ENCODE measurements around the gene IKZF3. TPM values are rescaled to one million over a fixed set of nuclear protein-coding genes. Genes with fewer than 3 reads are reported as not detected.
A peak's percentile ranks its signal among the peaks of the same experiment; 100 is the strongest.

The IKZF3 gene
- total RNA-seq, 1 donor from 2014 or later: 0.67 TPM

- no peak for DNase-seq (ENCODE audit: low spot score in 2 of 2, unreplicated experiment in 2 of 2)
- H3K36me3 Mint-ChIP-seq: no peaks in the 10 kb centered on the region
- H3K4me3 Mint-ChIP-seq: no peak overlapping the region
- H3K27me3 Mint-ChIP-seq (ENCODE audit: low read depth): peaks cover 2% of the 10 kb centered on the region
- H3K4me1 Mint-ChIP-seq: peaks cover 9% of the 10 kb centered on the region
- no peak for TF ChIP-seq CTCF (IDR thresholded peaks at IDR 0.05; ENCODE audit: unreplicated experiment)
- H3K9me3 Mint-ChIP-seq: no peaks in the 10 kb centered on the region
- no peak overlapping the region for H3K27ac Mint-ChIP-seq
These were observed 71.4 kb downstream of the IKZF3 start for GRCh38 chr17:39792526-39793221.

GRCh38 chr17:39791111-39791992 lies 72.8 kb downstream of the IKZF3 start:
- Mint-ChIP-seq H3K4me1 (peaks cover 11% of the 10 kb centered on the region), H3K27me3 (ENCODE audit: low read depth) (peaks cover 2% of the 10 kb centered on the region), H3K36me3 (no peaks in the 10 kb centered on the region), H3K4me3 (no peak overlapping the region), H3K27ac (peak overlapping the region; percentile 59), H3K9me3 (no peaks in the 10 kb centered on the region)
- no peak for TF ChIP-seq CTCF (IDR thresholded peaks at IDR 0.05; ENCODE audit: unreplicated experiment)
- DNase-seq (ENCODE audit: low spot score in 2 of 2, unreplicated experiment in 2 of 2): no peak

- DNase-seq (ENCODE audit: low spot score in 2 of 2, unreplicated experiment in 2 of 2): no peak
- H3K36me3 Mint-ChIP-seq: no peaks in the 10 kb centered on the region
- no peak for TF ChIP-seq CTCF (IDR thresholded peaks at IDR 0.05; ENCODE audit: unreplicated experiment)
- peaks cover 14% of the 10 kb centered on the region for H3K4me1 Mint-ChIP-seq
- no peak overlapping the region for H3K4me3 Mint-ChIP-seq
- no peak overlapping the region for H3K27ac Mint-ChIP-seq
- peaks cover 4% of the 10 kb centered on the region for H3K27me3 Mint-ChIP-seq (ENCODE audit: low read depth)
- H3K9me3 Mint-ChIP-seq: no peaks in the 10 kb centered on the region
These were observed 76.2 kb downstream of the IKZF3 start for GRCh38 chr17:39787743-39788484.

GRCh38 chr17:39787041-39787440 lies 77.1 kb downstream of the IKZF3 start:
- Mint-ChIP-seq H3K27me3 (ENCODE audit: low read depth) (peaks cover 4% of the 10 kb centered on the region), H3K4me1 (peaks cover 23% of the 10 kb centered on the region), H3K9me3 (no peaks in the 10 kb centered on the region), H3K27ac (no peak overlapping the region), H3K36me3 (no peaks in the 10 kb centered on the region), H3K4me3 (no peak overlapping the region)
- no peak for DNase-seq (ENCODE audit: low spot score in 2 of 2, unreplicated experiment in 2 of 2)
- TF ChIP-seq CTCF (IDR thresholded peaks at IDR 0.05; ENCODE audit: unreplicated experiment): no peak

- H3K27me3 Mint-ChIP-seq (ENCODE audit: low read depth): peaks cover 4% of the 10 kb centered on the region
- peak overlapping the region; percentile 51 for H3K27ac Mint-ChIP-seq
These were observed 81.1 kb downstream of the IKZF3 start for GRCh38 chr17:39782980-39783379.

More at GRCh38 chr17:39782980-39783379, 81.1 kb downstream of the IKZF3 start:
- DNase-seq (ENCODE audit: low spot score in 2 of 2, unreplicated experiment in 2 of 2): no peak
- TF ChIP-seq CTCF (IDR thresholded peaks at IDR 0.05; ENCODE audit: unreplicated experiment): no peak
- Mint-ChIP-seq H3K36me3 (no peaks in the 10 kb centered on the region), H3K9me3 (no peaks in the 10 kb centered on the region), H3K4me1 (peaks cover 31% of the 10 kb centered on the region), H3K4me3 (no peak overlapping the region)

Data from mesothelial cell of epicardium (in vitro differentiated cells).